GM23338 (cell line): ENCODE results near the gene TMEM117. TPM values are rescaled to one million over a fixed set of nuclear protein-coding genes. Genes with fewer than 3 reads are reported as not detected.
"Not testable (repeated sequence)": the region's sequence is repeated elsewhere in the genome, so short reads cannot be mapped to it uniquely, and the experiment has no call there.

Source experiments
- ATAC-seq: fragments of 200-7000 bp; cut with Tn5 transposase; 3 replicates; pipeline ENCODE4 v1.9.1; 2020
- DNase-seq: peaks from one replicate; pipeline ENCODE4 v3.0.0-alpha.2; 2015; ENCODE audit warnings: low spot score
- H2AFZ ChIP-seq: fragments of 200-600 bp; sonication (generic); 2 replicates; pipeline ENCODE4 v1.8.0; 2016; ENCODE audit warnings: antibody characterized with exemption, mild to moderate bottlenecking, moderate library complexity
- H3F3A ChIP-seq: fragments of 200-600 bp; sonication (generic); replicated peaks from 2 replicates; pipeline ENCODE4 v1.8.0; 2017; ENCODE audit warnings: antibody characterized with exemption, mixed run types, low read depth
- H3K27ac ChIP-seq: fragments of 200-600 bp; sonication (generic); 2 replicates; pipeline ENCODE4 v1.6.1; 2016; ENCODE audit warnings: low read depth
- H3K27me3 ChIP-seq: fragments of 200-600 bp; sonication (generic); 2 replicates; pipeline ENCODE4 v1.8.0; 2016; ENCODE audit warnings: mild to moderate bottlenecking, mixed run types, moderate library complexity; ENCODE audit not compliant: insufficient read depth
- H3K36me3 ChIP-seq: fragments of 200-600 bp; sonication (generic); 2 replicates; pipeline ENCODE4 v1.8.0; 2016; ENCODE audit warnings: mild to moderate bottlenecking; ENCODE audit not compliant: insufficient read depth
- H3K4me1 ChIP-seq: fragments of 200-600 bp; sonication (generic); 2 replicates; pipeline ENCODE4 v1.8.0; 2016; ENCODE audit warnings: mild to moderate bottlenecking, moderate library complexity; ENCODE audit not compliant: insufficient read depth
- H3K4me2 ChIP-seq: fragments of 200-600 bp; sonication (generic); 2 replicates; pipeline ENCODE4 v1.7.1; 2017; ENCODE audit warnings: mixed run types
- H3K4me3 ChIP-seq: fragments of 200-600 bp; sonication (generic); 2 replicates; pipeline ENCODE4 v1.6.1; 2016; ENCODE audit warnings: mixed run types
- H3K79me2 ChIP-seq: fragments of 200-600 bp; sonication (generic); replicated peaks from 2 replicates; pipeline ENCODE4 v1.8.0; 2017; ENCODE audit warnings: mild to moderate bottlenecking; ENCODE audit not compliant: insufficient read depth
- H3K9me2 ChIP-seq: fragments of 200-600 bp; sonication (generic); 2 replicates; pipeline ENCODE4 v1.8.0; 2017; ENCODE audit not compliant: insufficient read depth
- H4K20me1 ChIP-seq: fragments of 200-600 bp; sonication (generic); replicated peaks from 2 replicates; pipeline ENCODE4 v1.8.0; 2017; ENCODE audit warnings: mild to moderate bottlenecking; ENCODE audit not compliant: insufficient read depth
- H3K27ac Mint-ChIP-seq: 2 replicates; pipeline ENCODE4 v1.8.0; 2020; ENCODE audit warnings: inconsistent platforms, mild to moderate bottlenecking, moderate library complexity, mixed read lengths
- H3K27me3 Mint-ChIP-seq: 3 replicates; pipeline ENCODE4 v1.8.0; 2022; ENCODE audit warnings: low read depth, mild to moderate bottlenecking, moderate library complexity, mixed read lengths, inconsistent platforms; ENCODE audit not compliant: insufficient read depth, poor library complexity
- H3K36me3 Mint-ChIP-seq: 3 replicates; pipeline ENCODE4 v1.8.0; 2021; ENCODE audit warnings: low read depth, mild to moderate bottlenecking, inconsistent platforms, moderate library complexity, mixed read lengths
- H3K4me1 Mint-ChIP-seq: 3 replicates; pipeline ENCODE4 v1.8.0; 2020; ENCODE audit warnings: mild to moderate bottlenecking, inconsistent platforms, mixed read lengths
- H3K4me3 Mint-ChIP-seq: 3 replicates; pipeline ENCODE4 v1.8.0; 2021; ENCODE audit warnings: moderate library complexity, mild to moderate bottlenecking, inconsistent platforms, mixed read lengths
- H3K9me3 Mint-ChIP-seq: 3 replicates; pipeline ENCODE4 v1.8.0; 2020; ENCODE audit warnings: moderate library complexity, mild to moderate bottlenecking, inconsistent platforms, mixed read lengths
- CREB1 ChIP-seq: fragments of 250-450 bp; sonication (Bioruptor Pico); IDR thresholded peaks from 2 replicates; pipeline ENCODE4 v1.5.0; 2020; ENCODE audit warnings: low read depth, mild to moderate bottlenecking, moderate library complexity
- ETS1 ChIP-seq: IDR thresholded peaks from 2 replicates; pipeline ENCODE4 v1.6.1; 2016; ENCODE audit warnings: antibody characterized with exemption
- EZH2 ChIP-seq: fragments of 200-600 bp; sonication (generic); IDR thresholded peaks from one replicate; pipeline ENCODE4 v1.8.0; 2017; ENCODE audit warnings: antibody characterized with exemption, mild to moderate bottlenecking, low read depth; ENCODE audit not compliant: unreplicated experiment
- EZH2phosphoT487 ChIP-seq: fragments of 200-600 bp; sonication (generic); IDR thresholded peaks from one replicate; pipeline ENCODE4 v1.8.1; 2018; ENCODE audit warnings: antibody characterized with exemption; ENCODE audit not compliant: unreplicated experiment
- NANOG ChIP-seq: IDR thresholded peaks from 2 replicates; pipeline ENCODE4 v1.6.1; 2016; ENCODE audit warnings: antibody characterized with exemption, borderline replicate concordance
- POLR2AphosphoS5 ChIP-seq: IDR thresholded peaks from 2 replicates; pipeline ENCODE4 v1.6.1; 2016; ENCODE audit warnings: antibody characterized with exemption, low read depth
- STAT1 ChIP-seq: IDR thresholded peaks from one replicate; pipeline ENCODE4 v1.6.1; 2016; ENCODE audit warnings: antibody characterized with exemption; ENCODE audit not compliant: unreplicated experiment
- ZNF114 ChIP-seq: fragments of 250-450 bp; sonication (Bioruptor Pico); IDR thresholded peaks from 2 replicates; pipeline ENCODE4 v1.5.0; 2020; ENCODE audit warnings: mild to moderate bottlenecking, moderate library complexity
- polyA plus RNA-seq: library from polyadenylated mRNA; unstranded; fragments of >200 nt; fragmentation: Nextera tagmentation; extraction: Ambion mirVana; gene quantifications from 2 replicates; pipeline ENCODE4 v1.2.1, GENCODE V29; 2016
- total RNA-seq: library from RNA; depleted of rRNA; stranded (reverse); fragments of >200 nt; shearing (Covaris generic); gene quantifications from 2 replicates; pipeline ENCODE4 v1.2.3, GENCODE V29; 2014
- TF ChIP-seq, protein P1 (sequence below): IDR thresholded peaks from one replicate; pipeline ENCODE4 v1.6.1; 2018; ENCODE audit warnings: antibody characterized with exemption; ENCODE audit not compliant: unreplicated experiment

The TMEM117 gene
- total and polyA plus RNA-seq, 2 experiments from 2014 or later = 0.94 to 1.6 TPM

- no peak overlapping the region for H3K4me2 ChIP-seq
- no peak for DNase-seq
- ATAC-seq = no peak
- no peaks in the 10 kb centered on the region for H3K36me3 ChIP-seq
- no peaks in the 10 kb centered on the region for H3K79me2 ChIP-seq
- Mint-ChIP-seq H3K27ac (no peak overlapping the region; the same call in 1 of the 2 replicates), H3K4me1 (peaks cover 35% of the 10 kb centered on the region), H3K36me3 (no peaks in the 10 kb centered on the region), H3K27me3 (peaks cover 1% of the 10 kb centered on the region), H3K9me3 (no peaks in the 10 kb centered on the region), H3K4me3 (no peak overlapping the region)
- no peak overlapping the region for H3K27ac ChIP-seq
- H3K27me3 ChIP-seq = no peaks in the 10 kb centered on the region
- H3K9me2 ChIP-seq = no peaks in the 10 kb centered on the region
- no peaks in the 10 kb centered on the region for H3F3A ChIP-seq
- H4K20me1 ChIP-seq = no peaks in the 10 kb centered on the region
- H3K4me3 ChIP-seq = no peak overlapping the region
- TF ChIP-seq EZH2phosphoT487 = no peak
- no peak for TF ChIP-seq STAT1
- no peak for TF ChIP-seq EZH2
- no peak for TF ChIP-seq NANOG
- TF ChIP-seq ETS1 = no peak
- TF ChIP-seq ZNF114 = no peak
- TF ChIP-seq, protein P1, sequence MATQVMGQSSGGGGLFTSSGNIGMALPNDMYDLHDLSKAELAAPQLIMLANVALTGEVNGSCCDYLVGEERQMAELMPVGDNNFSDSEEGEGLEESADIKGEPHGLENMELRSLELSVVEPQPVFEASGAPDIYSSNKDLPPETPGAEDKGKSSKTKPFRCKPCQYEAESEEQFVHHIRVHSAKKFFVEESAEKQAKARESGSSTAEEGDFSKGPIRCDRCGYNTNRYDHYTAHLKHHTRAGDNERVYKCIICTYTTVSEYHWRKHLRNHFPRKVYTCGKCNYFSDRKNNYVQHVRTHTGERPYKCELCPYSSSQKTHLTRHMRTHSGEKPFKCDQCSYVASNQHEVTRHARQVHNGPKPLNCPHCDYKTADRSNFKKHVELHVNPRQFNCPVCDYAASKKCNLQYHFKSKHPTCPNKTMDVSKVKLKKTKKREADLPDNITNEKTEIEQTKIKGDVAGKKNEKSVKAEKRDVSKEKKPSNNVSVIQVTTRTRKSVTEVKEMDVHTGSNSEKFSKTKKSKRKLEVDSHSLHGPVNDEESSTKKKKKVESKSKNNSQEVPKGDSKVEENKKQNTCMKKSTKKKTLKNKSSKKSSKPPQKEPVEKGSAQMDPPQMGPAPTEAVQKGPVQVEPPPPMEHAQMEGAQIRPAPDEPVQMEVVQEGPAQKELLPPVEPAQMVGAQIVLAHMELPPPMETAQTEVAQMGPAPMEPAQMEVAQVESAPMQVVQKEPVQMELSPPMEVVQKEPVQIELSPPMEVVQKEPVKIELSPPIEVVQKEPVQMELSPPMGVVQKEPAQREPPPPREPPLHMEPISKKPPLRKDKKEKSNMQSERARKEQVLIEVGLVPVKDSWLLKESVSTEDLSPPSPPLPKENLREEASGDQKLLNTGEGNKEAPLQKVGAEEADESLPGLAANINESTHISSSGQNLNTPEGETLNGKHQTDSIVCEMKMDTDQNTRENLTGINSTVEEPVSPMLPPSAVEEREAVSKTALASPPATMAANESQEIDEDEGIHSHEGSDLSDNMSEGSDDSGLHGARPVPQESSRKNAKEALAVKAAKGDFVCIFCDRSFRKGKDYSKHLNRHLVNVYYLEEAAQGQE = no peak
- TF ChIP-seq POLR2AphosphoS5 = no peak
- TF ChIP-seq CREB1 (CRISPR knock-in tag) = no peak
- peak overlapping the region; percentile 86; the same call in 1 of the 2 replicates for H2AFZ ChIP-seq
- peaks cover 35% of the 10 kb centered on the region for H3K4me1 ChIP-seq
Measured at GRCh38 chr12:44377443-44378187, 541.7 kb downstream of the TMEM117 start.

GRCh38 chr12:44379113-44379512 is 543.2 kb downstream of the TMEM117 start:
- H3K4me3 Mint-ChIP-seq, H3K4me2 ChIP-seq, H3K36me3 ChIP-seq, H3K36me3 Mint-ChIP-seq, H3K79me2 ChIP-seq, H3K27me3 ChIP-seq, H3K4me3 ChIP-seq, H3K9me3 Mint-ChIP-seq, ATAC-seq, H4K20me1 ChIP-seq, H2AFZ ChIP-seq, H3K9me2 ChIP-seq, H3K27ac Mint-ChIP-seq, H3K27me3 Mint-ChIP-seq, H3F3A ChIP-seq, DNase-seq: not testable (repeated sequence)
- Histone ChIP-seq H3K27ac (peak overlapping the region; percentile 52; the same call in 1 of the 2 replicates), H3K4me1 (peaks cover 40% of the 10 kb centered on the region)
- peaks cover 44% of the 10 kb centered on the region for H3K4me1 Mint-ChIP-seq
